K562 (cell line): ENCODE data around the gene WDR5B. TPM values are rescaled to one million over a fixed set of nuclear protein-coding genes. Genes with fewer than 3 reads are reported as not detected.

ENCODE experiments used
- CXXC5 ChIP-seq: fragments of 250-450 bp; sonication (Bioruptor Pico); IDR thresholded peaks from 2 replicates; pipeline ENCODE4 v1.8.0; 2022; ENCODE audit warnings: inconsistent platforms, mild to moderate bottlenecking, moderate library complexity
- E2F3 ChIP-seq: fragments of 250-450 bp; sonication (Bioruptor Pico); IDR thresholded peaks from 2 replicates; pipeline ENCODE4 v1.4.0; 2020; ENCODE audit warnings: mild to moderate bottlenecking
- HCFC1 ChIP-seq: IDR thresholded peaks from 2 replicates; pipeline ENCODE4 v1.6.1; 2012; ENCODE audit warnings: low read depth, low read length, improper control_type of control experiment
- HMG20A ChIP-seq: fragments of 450-650 bp; formaldehyde crosslinking; conservative IDR thresholded peaks from 2 replicates; pipeline ENCODE4 v1.4.0; 2020; ENCODE audit warnings: mild to moderate bottlenecking, mixed read lengths
- JUND ChIP-seq, 2 experiments: IDR thresholded peaks; 2 replicates in 1 of 2; 3 replicates in 1 of 2; pipeline ENCODE4 v1.6.1; 2011; ENCODE audit warnings: borderline replicate concordance in 2 of 2, low read depth in 2 of 2, low read length in 2 of 2, improper control_type of control experiment in 1 of 2, missing biosample characterization in 1 of 2, missing genetic modification characterization in 1 of 2, missing genetic modification reagents in 1 of 2
- MTA3 ChIP-seq: fragments of 450-650 bp; formaldehyde crosslinking; IDR thresholded peaks from 2 replicates; pipeline ENCODE4 v1.6.1; 2017; ENCODE audit warnings: mild to moderate bottlenecking, borderline replicate concordance
- MXI1 ChIP-seq: IDR thresholded peaks from 2 replicates; pipeline ENCODE4 v1.6.1; 2011; ENCODE audit warnings: low read depth, mild to moderate bottlenecking, improper control_type of control experiment, low read length
- MYC ChIP-seq, 2 experiments: fragments of 250-450 bp in 1 of 2; sonication (Bioruptor Pico) in 1 of 2; IDR thresholded peaks; 2 replicates each; pipeline versions ENCODE4 v1.5.1 to v1.6.1; 2012 to 2021; ENCODE audit warnings: low read depth in 2 of 2, borderline replicate concordance in 1 of 2, improper control_type of control experiment in 1 of 2, low read length in 1 of 2, mild to moderate bottlenecking in 1 of 2, moderate library complexity in 1 of 2
- NKRF ChIP-seq: fragments of 450-650 bp; IDR thresholded peaks from 2 replicates; pipeline ENCODE4 v1.6.1; 2016; ENCODE audit warnings: borderline replicate concordance
- NONO ChIP-seq, 2 experiments: fragments of 200-400 bp in 1 of 2; fragments of 450-650 bp in 1 of 2; formaldehyde crosslinking in 1 of 2; IDR thresholded peaks; 2 replicates each; pipeline ENCODE4 v1.6.1; 2017; ENCODE audit warnings: low read depth in 2 of 2, mild to moderate bottlenecking in 2 of 2, moderate library complexity in 2 of 2, low read length in 1 of 2
- PHF8 ChIP-seq: fragments of 200-600 bp; sonication (generic); IDR thresholded peaks from 2 replicates; pipeline ENCODE4 v1.6.1; 2012; ENCODE audit warnings: mixed run types, mild to moderate bottlenecking, inconsistent platforms, low read length, moderate library complexity, borderline replicate concordance
- PML ChIP-seq: IDR thresholded peaks from 2 replicates; pipeline ENCODE4 v1.6.1; 2012; ENCODE audit warnings: low read length, inconsistent platforms
- POLR2G ChIP-seq: fragments of 200-400 bp; formaldehyde crosslinking; IDR thresholded peaks from 2 replicates; pipeline ENCODE4 v1.6.1; 2017; ENCODE audit warnings: low read depth, mild to moderate bottlenecking, antibody characterized with exemption, low read length, moderate library complexity
- POLR2H ChIP-seq: IDR thresholded peaks from 2 replicates; pipeline ENCODE4 v1.6.1; 2016; ENCODE audit warnings: missing genetic modification characterization, low read depth, mild to moderate bottlenecking, control low read depth, missing compliant biosample characterization, moderate library complexity
- SIN3A ChIP-seq, 2 experiments: fragments of 150-350 bp in 1 of 2; IDR thresholded peaks; 2 replicates each; pipeline ENCODE4 v1.6.1; 2011 to 2016; ENCODE audit warnings: borderline replicate concordance in 2 of 2, low read depth in 2 of 2, low read length in 2 of 2, mild to moderate bottlenecking in 2 of 2, moderate library complexity in 2 of 2; ENCODE audit not compliant: control insufficient read depth in 1 of 2
- XRCC5 ChIP-seq: fragments of 200-400 bp; formaldehyde crosslinking; IDR thresholded peaks from 2 replicates; pipeline ENCODE4 v1.6.1; 2017; ENCODE audit warnings: low read depth, mild to moderate bottlenecking, low read length
- ZBTB5 ChIP-seq: fragments of 450-650 bp; IDR thresholded peaks from 2 replicates; pipeline ENCODE4 v1.6.1; 2017; ENCODE audit warnings: antibody characterized with exemption
- polyA plus RNA-seq, 8 experiments: library from polyadenylated mRNA; depleted of rRNA in 4 of 8; stranded (reverse) in 5 of 8; unstranded in 3 of 8; fragments of >200 nt; fragmentation: Nextera tagmentation in 2 of 8; fragmentation: Illumina TruSeq in 1 of 8; extraction: Ambion mirVana in 2 of 8; extraction: Trizol in 1 of 8; gene quantifications; 2 replicates each; pipeline versions ENCODE4 v1.2.1 to v1.2.3, GENCODE V29; 2011 to 2014; ENCODE audit warnings: inconsistent platforms in 1 of 8, missing spikeins in 1 of 8
- total RNA-seq, 7 experiments: library from RNA; depleted of rRNA in 6 of 7; stranded (reverse); fragments of >200 nt in 6 of 7; fragmentation: Illumina TruSeq in 2 of 7; extraction: Trizol in 2 of 7; gene quantifications; 2 replicates each; pipeline versions ENCODE4 v1.2.1 to v1.2.3, GENCODE V29; 2011 to 2021; ENCODE audit warnings: low replicate concordance in 1 of 7

The WDR5B gene
- total and polyA plus RNA-seq, 9 of the 15 experiments (the other 6 are each of a cell fraction or from before 2014, with no cell fraction given): 2.8 to 10.1 (median 4.2) TPM

DNA sequence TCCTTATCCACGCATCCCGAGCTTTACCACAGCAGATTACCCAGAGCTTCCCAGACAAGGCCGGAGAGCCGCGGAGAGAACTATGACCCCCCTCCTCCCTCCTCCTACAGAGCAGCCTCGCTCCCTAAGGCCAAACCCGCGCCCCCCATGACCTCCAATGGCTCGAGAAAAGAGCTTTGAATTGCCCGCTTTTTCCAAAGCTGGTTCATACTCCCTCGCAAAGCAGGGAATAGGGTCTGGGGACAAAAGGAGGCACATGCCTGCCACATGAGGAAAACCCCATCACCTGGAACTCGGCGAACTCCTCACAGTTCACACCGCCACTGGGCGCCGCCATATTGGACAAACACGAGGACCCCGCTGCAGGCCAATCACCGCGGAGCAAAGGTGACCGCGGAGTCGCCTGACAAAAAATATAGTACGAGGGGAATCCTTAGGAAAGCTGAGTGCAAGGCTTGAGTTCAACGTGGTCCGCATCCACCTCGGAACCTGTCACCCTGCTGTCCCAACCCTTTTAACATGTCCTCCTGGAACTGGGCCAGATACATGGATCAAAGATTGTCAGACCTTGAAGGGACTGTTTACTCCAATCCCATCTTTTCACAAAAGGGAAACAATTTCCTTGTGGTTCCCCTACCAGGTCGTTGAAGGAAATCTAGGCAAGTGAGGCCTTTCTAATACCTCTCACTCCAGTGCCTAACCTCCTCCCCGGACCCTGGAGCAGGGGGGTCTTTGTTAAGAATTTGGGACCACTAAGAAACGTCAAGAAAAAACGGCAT is 32.8 kb downstream of the WDR5B start, which contains the start of gene MIX23 (continued):
- peak; percentile 69 for TF ChIP-seq HCFC1
- peak; percentile 15; the same call in 1 of the 2 replicates for TF ChIP-seq CXXC5
- 0 out of 2 replicates have a peak, but pooled peaks have one; percentile 12 for TF ChIP-seq JUND (IDR thresholded peaks at IDR 0.05; ENCODE audit: borderline replicate concordance, low read depth, low read length)
- no peak; the same call in 2 of the 3 replicates for TF ChIP-seq JUND (tag; IDR thresholded peaks at IDR 0.05; ENCODE audit: borderline replicate concordance, low read depth, low read length)
- TF ChIP-seq ZBTB5: peak; percentile 91
- TF ChIP-seq PML: peak; percentile 36; the same call in 1 of the 2 replicates
- TF ChIP-seq XRCC5: 0 out of 2 replicates have a peak, but pooled peaks have one; percentile 25
- TF ChIP-seq POLR2G: peak; percentile 80
- peak; percentile 75 for TF ChIP-seq PHF8
- no peak for TF ChIP-seq HMG20A
- TF ChIP-seq MYC (IDR thresholded peaks at IDR 0.05; ENCODE audit: low read depth, low read length): peak; percentile 83
- no peak for TF ChIP-seq MYC (CRISPR knock-in tag; IDR thresholded peaks at IDR 0.05; ENCODE audit: borderline replicate concordance, low read depth)
- no peak for TF ChIP-seq E2F3
- TF ChIP-seq NKRF: peak; percentile 95
- TF ChIP-seq MTA3: peak; percentile 15; the same call in 1 of the 2 replicates
- 0 out of 2 replicates have a peak, but pooled peaks have one; percentile 6 for TF ChIP-seq POLR2H (tag)
- TF ChIP-seq SIN3A (IDR thresholded peaks at IDR 0.05; ENCODE audit: borderline replicate concordance in 2 of 2, control insufficient read depth in 1 of 2, low read depth in 2 of 2, low read length in 2 of 2): peak in 1 of 2 experiments; percentile 79; a peak in 1 of 4 replicates
- peak; percentile 81; the same call in 1 of the 2 replicates for TF ChIP-seq MXI1
- no peak for TF ChIP-seq NONO (IDR thresholded peaks at IDR 0.05; ENCODE audit: low read depth in 2 of 2, low read length in 1 of 2)
